CD4-positive, alpha-beta T cell treated with Interleukin-6 for 4 hours (primary cell): ENCODE measurements around the gene HBZ.
"Not testable (repeated sequence)": the region's sequence is repeated elsewhere in the genome, so short reads cannot be mapped to it uniquely, and the experiment has no call there.

Source experiments
- DNase-seq: peaks from one replicate; pipeline ENCODE4 v3.0.0-alpha.2; 2020; ENCODE audit warnings: mixed read lengths

The HBZ gene

GRCh38 chr16:138049-138417, 14.4 kb upstream of the HBZ start:
- DNase-seq = peak; percentile 29

GRCh38 chr16:140175-140857, 12.1 kb upstream of the HBZ start:
- no peak for DNase-seq

DNA sequence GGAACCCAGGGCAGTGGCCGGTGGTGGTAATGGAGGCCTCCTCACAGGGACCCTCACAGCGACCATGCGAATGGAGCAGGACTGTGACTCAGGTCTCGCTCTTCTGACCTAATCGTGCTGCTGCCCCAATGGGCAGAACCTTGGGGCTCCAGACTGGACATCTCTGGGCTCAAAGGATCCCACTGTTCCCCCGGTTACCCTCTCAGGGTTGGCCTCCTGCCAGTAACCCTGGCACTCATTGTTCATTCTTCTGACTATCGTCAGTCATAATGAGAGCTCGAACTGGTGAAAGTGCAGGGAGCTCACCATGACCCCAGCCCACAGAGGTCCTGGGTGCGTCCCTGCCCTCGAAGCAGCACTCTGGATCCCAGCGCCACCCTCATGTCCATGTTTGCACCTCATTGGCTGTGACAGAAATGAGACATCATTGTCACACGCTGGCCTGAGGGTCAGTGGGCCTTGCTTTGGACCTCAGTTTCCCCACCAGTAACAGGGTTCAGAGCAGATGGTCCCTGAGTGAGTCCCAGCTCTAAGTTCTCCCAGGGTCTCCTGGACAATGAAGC, 10.0 kb upstream of the HBZ start:
- no peak for DNase-seq

- DNase-seq = no peak
Observed at GRCh38 chr16:143047-143446, 9.4 kb upstream of the HBZ start.

- no peak for DNase-seq
Observed at GRCh38 chr16:143456-143855, 9.0 kb upstream of the HBZ start.

DNA sequence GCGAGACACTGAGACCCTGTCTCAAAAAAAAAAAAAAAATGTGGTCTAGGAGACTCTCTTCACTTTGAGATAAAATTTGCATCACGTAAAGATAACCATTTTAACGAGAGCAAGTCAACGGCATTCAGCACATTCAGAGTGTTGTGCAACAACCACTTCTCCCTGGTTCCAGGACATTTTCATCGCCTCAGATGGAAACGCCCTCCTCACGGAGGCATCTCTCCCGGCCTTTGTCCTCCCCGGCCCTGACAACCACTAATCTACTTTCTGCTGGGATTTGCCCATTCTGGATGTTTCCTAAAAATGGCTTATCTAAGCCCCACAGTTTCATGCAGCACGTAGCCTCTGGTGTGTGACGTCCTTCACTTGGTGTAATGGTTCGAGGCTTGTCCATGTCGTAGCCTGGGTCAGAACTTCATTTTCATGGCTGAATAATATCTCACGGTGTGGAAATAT, 7.6 kb upstream of the HBZ start:
- no peak for DNase-seq

- no peak for DNase-seq
Observed at GRCh38 chr16:146646-147045, 5.8 kb upstream of the HBZ start.

- DNase-seq = no peak
Observed at GRCh38 chr16:149024-149660, 3.3 kb upstream of the HBZ start.

GRCh38 chr16:153129-153521, 681 bp downstream of the HBZ start:
- DNase-seq = not testable (repeated sequence)

DNA sequence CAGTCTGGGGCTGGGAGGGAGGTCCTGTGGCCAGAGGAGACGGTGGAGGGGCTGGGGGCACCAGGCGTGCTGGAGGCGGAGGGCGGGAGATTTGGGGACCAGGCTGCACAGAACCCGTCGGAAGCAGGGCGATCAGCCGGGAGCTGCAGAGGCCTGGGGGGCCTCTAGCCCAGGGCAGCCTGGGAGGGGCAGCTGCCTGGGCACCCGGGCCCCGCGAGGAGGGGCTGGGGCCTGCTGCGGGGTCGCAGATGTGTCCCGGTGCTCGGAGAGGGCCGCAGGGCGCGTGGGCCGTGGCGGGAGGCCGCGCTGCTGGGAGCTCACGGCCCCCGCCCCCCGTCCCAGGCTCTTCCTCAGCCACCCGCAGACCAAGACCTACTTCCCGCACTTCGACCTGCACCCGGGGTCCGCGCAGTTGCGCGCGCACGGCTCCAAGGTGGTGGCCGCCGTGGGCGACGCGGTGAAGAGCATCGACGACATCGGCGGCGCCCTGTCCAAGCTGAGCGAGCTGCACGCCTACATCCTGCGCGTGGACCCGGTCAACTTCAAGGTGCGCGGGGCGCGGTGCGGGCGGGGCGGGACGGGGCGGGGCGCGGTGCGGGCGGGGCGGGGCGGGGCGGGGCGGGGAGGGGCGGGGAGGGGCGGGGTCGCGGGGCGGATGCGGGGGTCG, 1.2 kb downstream of the HBZ start:
- DNase-seq = not testable (repeated sequence)

DNA sequence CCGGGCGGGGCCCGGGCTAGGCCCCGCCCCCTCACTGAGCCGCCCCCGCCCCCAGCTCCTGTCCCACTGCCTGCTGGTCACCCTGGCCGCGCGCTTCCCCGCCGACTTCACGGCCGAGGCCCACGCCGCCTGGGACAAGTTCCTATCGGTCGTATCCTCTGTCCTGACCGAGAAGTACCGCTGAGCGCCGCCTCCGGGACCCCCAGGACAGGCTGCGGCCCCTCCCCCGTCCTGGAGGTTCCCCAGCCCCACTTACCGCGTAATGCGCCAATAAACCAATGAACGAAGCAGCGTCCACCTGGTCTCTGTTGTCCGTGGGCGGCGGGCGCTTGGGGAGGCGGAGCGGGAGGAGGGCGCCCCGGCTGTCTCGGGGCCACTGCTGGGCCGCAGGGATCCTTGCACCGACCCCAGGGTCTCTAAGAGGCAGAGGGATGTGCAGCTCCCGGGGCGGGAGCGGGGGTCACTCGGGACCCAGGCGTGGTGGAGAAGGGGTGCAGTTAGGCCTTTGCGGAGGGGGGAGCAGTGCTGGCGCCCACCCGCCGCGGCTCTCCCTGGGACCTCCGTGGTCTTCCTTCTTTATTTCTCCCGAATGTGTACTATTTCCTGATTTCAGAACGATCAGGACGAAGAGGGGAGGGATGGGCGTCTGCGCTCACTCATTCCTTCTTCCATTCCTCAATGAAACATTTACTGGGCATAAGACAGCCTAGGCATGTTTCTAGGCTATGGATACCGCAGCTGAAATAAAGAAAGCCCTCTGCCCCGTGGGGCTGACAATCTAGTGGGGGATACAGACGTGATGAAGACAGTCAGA, 2.0 kb downstream of the HBZ start:
- peak; percentile 7 for DNase-seq

DNA sequence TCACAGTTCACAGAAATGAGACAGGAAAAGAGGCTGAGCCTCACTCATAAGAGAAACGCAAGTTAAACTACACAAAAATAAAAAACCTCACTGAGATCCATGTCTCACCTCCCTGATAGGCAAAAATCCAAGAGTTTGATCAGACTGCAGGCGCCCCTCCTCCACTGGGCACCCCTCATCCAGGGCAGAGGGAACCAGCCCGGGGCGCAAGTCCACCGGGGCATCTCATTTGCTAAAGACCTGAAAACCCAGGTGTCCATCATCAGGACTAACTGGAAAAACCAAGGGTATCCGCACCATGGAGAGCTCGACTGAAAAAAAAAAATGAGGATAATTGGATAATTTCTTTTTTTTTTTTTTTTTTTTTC, 2.6 kb downstream of the HBZ start:
- no peak for DNase-seq

DNA sequence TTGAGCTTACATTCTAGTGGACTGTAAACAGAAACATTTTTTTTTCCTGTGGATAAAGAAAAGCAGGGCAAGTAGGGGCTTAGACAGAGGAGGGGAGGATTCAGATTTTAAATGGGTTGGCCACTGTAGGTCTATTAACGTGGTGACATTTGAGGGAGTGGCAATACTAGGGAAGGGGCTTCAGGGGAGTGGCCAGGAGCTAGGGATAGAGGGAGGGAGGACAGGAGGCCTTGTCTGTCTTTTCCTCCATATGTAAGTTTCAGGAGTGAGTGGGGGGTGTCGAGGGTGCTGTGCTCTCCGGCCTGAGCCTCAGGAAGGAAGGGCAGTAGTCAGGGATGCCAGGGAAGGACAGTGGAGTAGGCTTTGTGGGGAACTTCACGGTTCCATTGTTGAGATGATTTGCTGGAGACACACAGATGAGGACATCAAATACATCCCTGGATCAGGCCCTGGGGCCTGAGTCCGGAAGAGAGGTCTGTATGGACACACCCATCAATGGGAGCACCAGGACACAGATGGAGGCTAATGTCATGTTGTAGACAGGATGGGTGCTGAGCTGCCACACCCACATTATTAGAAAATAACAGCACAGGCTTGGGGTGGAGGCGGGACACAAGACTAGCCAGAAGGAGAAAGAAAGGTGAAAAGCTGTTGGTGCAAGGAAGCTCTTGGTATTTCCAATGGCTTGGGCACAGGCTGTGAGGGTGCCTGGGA, 6.8 kb downstream of the HBZ start:
- no peak for DNase-seq

- DNase-seq = not testable (repeated sequence)
Observed at GRCh38 chr16:160242-160641, 7.8 kb downstream of the HBZ start.

DNA sequence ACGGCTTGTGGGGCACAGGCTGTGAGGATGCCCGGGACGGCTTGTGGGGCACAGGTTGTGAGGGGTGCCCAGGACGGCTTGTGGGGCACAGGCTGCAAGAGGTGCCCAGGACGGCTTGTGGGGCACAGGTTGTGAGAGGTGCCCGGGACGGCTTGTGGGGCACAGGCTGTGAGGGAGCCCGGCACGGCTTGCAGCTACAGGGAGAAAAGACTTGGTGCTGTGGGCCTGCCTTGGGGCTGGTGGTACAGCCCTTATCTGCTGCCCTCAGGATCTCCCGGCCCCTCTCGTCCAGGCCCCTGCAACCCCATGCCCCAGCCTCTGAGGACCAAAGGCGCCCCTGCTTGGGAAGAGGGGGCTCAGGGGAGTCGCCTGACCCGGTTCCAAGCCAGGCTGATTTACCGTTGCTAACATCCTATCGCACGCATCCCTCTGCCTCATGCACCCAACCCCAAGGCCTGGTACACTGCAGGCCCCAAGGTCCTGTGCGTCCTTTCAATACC, 8.3 kb downstream of the HBZ start:
- no peak for DNase-seq

- DNase-seq = no peak
Observed at GRCh38 chr16:162271-162991, 10.0 kb downstream of the HBZ start.

GRCh38 chr16:163139-163538, 10.7 kb downstream of the HBZ start:
- DNase-seq = not testable (repeated sequence)

DNA sequence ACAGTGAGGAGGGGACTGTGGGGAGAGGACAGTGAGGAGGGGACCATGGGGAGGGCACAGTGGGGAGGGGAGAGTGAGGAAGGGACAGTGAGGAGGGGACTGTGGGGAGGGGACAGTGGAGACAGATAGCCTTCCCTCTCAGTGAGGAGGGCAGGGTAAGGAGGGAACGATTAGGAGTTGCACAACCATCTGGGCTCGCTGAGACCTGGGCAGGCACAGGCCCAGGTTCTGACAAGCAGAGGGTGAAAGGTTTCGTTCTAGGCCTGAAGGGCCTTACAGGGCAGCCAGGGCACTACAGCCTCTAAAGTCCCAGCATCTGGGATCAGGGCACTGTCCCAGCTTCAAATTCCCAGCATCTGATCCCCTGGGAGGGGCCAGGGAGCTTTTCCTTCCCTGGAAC, 11.3 kb downstream of the HBZ start:
- DNase-seq = not testable (repeated sequence)

DNA sequence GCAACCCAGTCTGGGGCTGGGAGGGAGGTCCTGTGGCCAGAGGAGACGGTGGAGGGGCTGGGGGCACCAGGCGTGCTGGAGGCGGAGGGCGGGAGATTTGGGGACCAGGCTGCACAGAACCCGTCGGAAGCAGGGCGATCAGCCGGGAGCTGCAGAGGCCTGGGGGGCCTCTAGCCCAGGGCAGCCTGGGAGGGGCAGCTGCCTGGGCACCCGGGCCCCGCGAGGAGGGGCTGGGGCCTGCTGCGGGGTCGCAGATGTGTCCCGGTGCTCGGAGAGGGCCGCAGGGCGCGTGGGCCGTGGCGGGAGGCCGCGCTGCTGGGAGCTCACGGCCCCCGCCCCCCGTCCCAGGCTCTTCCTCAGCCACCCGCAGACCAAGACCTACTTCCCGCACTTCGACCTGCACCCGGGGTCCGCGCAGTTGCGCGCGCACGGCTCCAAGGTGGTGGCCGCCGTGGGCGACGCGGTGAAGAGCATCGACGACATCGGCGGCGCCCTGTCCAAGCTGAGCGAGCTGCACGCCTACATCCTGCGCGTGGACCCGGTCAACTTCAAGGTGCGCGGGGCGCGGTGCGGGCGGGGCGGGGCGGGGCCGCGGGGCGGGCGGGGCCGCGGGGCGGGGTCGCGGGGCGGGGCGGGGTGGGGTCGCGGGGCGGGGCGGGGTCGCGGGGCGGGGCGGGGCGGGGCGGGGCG, 11.8 kb downstream of the HBZ start:
- not testable (repeated sequence) for DNase-seq

- DNase-seq = no peak
Observed at GRCh38 chr16:164827-165538, 12.5 kb downstream of the HBZ start.
